NCI-H1436 (cell line): ENCODE data around the gene RCSD1.
A peak's percentile ranks its signal among the peaks of the same experiment; 100 is the strongest.

ENCODE experiments used
- DNase-seq: peaks from one replicate; lab custom pipeline; 2025; lab: John Stamatoyannopoulos, UW

RCSD1 gene

DNA sequence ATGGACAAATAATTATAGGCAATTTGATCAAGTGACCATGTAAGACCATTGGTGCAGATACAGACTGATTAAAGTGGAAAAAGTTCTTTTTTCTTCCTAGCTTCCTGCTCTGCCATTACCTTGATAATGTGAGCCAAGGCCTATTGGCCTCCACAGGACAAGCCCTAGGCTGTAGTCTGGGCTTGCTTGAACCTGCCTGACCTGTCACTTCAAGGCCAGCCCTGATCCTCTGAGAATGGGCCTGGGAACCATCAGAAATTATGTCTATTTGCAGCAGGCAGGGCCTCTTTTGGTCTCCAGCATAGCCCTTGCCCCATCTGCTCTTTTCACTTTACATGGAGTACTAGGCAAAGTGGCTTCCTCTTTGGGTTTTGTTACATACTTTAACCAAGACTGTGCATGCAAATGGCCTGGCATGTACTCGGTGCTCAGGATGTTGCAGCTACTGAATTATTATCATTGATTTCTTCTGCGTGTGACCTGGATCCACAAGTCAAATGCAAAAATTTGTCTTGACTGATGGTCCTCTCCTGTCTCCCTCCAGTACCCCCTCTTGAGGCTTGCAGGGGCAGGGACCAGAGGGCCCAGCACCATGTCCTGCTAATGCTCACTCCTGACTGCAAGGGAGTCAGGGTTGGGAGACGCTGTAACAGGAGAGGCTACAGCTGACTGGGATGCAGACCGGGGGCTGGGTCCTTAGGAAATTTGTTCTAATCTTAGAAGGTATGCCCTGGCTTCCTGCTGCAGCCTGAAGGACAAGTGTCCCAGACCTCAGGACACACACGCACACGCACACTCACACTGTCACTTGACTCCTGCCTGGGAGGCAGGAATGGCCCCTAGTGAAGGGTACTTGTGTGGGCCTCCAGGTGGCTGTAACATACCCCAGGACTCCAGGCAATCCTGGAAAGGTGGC, 39.4 kb downstream of the RCSD1 start:
- no peak for DNase-seq

DNA sequence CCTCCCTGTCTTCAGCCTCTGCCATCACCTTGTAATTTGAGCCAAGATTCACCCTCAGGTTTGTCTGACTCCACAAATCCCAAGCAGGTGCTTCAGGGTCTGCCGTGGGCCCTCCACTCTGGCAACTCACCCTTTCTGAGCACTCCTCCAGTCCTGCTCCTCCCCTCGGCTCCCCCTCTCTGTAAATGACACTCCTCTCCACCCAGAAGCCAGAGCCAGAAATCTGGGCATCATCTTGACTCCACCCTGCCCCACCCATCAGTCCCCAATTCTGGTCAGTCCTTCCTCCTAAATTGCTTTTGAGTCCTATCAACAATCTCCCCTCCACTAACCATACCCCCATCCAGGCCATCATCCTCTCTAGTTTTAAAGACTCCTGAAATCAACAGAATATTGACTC, 40.5 kb downstream of the RCSD1 start:
- DNase-seq, result no peak

DNA sequence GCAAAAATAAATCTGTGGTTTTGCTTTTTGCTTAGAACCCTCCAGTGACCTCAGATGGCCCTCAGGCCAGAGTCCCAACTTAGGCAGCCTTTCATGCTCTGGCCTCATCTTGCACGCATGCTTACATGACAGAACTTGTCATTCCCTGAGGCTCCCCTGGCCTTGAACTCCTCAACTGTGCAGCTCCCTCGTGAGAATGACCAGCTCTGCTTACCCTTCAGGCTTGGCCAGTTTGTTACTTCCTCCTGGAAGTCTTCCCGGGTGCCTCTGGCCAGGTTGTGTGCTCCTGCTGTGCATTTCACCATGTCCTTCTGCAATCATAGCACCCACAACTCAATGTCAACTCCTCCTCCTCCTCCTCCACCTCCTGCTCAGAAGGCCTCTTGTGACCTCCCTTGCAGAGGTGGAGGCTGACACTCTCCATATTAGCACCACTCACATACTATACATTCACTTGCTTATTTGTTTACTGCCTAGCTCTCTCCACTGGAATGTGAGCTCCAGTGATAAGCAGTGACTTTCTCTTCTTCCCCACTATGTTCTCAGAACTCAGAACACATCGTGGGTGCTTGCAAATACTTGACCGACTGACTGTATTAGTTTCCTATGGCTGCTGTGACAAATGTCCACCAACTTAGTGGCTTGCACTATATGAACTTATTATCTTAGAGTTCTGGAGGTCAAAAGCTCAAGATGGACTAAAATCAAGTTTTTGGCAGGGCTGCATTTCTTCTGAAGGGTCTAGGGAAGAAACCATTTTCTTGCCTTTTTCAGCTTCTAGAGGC, 41.9 kb downstream of the RCSD1 start:
- no peak for DNase-seq

DNA sequence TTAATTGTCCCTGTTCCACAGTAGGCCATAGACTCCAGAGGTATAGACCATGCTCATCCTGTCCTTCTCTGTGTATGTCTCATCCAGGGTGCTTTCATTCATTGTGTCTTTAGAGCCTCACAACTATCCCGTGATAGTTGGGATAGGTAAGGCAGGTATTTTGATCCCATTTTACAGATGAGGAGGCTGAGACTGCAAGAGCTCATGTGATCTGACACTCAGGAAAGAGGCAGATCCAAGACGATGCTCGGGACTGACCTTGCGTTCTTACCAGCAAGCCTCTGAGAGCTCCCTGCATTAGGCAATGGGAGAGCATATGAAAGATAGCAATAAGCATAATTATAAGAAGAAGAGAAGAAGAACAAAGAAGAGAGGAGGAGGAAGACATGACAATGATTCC, 42.8 kb downstream of the RCSD1 start:
- DNase-seq, result no peak

DNA sequence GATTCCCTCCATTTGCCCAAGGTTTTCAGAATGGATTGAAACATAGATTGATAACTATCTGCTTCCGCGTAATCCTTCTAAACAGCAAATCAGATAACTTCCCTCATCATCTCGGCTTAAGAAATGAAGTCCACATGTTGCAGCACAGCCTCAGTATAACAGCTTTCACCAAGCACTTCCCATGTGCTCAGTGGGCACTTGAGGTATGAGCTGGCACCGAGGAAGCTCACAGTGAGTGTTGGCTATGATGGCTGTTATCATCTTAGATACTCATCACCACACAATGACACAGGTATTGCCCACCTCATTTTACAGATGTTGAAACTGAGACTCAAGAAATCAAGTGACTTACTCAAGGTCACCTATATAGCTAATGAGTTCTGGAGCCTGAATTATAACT, 43.2 kb downstream of the RCSD1 start:
- DNase-seq, result no peak

DNA sequence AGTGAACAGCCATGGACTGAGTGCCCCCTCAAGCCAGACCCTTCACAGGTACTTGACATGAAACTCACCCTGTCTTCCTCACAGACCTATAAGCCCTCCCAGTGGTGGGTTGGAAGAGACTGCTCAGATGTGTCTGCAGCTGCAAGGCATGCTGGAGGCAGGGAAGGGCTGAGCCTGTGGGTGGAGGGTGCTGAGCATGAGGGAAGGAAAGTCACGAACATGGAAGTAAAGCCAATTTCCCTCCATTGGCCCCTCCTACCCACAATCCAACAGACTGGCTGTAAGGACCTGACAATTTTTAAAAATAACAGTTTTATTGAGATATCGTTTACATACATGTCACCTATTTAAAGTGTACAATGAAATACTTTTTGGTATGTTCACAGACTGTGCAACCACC, 44.1 kb downstream of the RCSD1 start:
- DNase-seq, result no peak

DNA sequence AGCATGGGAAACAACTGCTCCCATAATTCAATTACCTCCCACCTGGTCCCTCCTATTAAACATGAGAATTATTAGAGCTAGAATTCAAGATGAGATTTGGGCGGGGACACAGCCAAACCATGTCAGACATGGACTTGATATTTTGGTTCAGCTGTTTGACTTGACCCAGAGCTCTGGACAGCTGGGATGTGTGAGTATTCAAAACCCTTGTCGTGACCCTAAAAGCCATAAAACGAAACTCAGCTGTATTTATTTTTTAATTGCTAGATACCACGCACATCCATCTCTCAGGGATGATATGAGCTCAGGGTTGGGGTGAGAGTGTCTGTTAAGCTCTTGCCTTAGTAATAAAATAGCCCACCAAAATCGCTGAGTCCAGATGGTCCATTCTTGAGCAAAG, 45.4 kb downstream of the RCSD1 start:
- no peak for DNase-seq

DNA sequence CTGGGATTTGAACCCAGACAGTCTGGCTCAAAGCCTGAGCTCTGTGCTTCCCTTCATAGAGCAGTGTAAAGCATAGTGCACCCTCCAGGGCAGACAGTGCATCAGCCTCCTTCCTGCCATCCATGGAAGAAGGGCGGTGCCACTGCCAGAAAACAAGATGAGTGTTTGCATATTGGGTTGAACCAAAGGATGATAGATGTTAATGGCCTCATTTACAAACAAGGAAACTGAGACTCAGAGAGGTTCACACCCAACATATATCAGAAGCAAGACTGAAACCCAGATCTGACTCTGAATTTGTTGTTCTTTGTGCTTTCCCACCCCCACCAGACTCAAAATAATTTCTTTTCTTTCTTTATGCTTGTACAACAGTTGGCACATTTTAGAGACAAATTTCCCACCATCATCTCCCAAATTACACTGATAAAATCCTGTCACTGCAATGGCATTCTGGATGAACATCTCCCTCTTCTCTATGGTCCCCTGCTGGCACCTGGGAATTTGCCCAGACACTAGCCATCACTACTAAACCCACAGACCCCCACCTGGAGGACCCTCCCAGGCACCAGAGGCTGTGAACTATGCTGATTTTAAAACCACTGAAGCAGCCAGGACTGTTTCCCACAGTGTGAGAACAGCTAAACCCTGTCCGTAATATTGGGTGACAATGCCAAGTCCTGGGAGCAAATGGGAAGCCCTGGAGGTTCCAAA, 46.3 kb downstream of the RCSD1 start:
- no peak for DNase-seq

DNA sequence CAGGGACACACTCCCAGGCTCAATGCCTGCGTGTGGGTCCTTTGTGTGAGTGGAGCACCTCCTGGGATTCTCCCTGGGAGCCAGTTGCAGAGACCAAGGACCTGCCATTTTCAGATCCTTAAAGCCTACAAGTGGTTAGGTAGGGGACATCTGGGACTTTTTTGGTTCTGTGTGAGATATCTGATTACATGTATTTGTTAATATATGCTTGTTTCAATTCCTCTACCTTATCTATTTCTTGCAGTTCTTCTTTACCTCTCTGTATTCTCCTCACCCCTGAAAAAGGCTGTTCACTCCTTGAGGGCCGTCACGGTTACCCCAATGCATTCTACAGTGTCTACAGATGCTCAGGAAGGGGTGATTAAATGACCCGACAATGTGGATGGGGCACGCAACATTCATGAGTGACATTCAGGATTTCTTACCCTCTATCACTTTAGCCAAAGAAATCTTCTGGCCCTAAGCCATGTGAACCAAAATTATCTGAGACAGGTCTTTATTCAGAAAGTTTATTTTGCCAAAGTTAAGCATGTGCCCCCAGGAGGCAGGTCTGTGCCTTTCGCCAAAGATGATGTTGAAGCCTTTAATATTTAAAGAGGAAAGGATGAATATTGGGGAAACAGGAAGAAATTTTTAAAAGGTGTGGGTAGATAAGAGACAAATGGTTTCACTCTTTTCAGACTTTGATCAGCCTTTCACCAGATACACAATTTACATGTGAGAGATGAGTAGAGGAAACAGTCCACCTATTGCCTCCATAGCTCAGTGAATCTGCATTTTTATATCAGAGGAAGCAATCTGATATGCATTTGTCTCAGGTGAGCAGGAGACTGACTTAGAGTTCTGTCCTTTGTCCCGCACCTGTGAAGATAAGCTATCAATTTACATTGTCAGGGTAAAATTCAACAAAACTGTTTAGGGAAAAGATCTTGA, 47.1 kb downstream of the RCSD1 start:
- DNase-seq, result no peak

DNA sequence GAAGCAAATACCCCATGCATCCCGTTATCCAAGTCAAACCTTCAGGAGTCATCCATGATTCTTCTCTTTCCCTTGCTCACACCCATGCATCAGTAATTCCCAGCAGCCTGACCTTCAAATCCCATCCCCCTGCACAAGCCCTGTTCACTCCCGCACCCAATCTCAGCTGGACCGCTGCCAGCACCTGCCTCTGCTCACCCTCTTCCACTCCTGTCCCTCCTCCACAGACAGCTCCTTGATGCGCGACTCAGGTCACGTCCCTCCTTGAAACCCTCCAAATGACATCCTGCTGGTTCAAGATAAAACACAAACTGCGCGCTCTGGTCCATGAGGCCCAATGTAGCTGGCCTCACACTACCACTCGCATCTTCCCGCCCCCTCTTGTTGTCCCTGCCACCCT, 48.4 kb downstream of the RCSD1 start:
- no peak for DNase-seq

DNA sequence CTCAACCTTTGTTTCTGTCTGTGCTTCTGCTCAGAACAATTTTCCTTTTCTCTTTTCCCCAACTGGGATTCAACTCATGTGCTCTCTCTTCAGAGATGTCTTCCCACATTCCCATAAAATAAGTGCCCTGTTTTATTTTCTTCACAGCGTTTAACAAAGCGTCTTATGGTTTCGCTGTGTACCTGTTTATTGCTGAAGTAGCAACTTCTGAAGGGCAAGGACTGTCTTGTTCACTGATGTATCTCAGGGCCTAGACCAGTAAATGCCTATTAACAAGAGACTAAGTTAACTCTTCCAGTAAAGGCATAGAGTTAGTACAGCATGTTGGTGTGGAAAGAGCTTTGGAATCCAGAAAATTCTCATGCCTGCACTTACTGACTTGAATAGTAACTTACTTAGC, 48.8 kb downstream of the RCSD1 start:
- no peak for DNase-seq

DNA sequence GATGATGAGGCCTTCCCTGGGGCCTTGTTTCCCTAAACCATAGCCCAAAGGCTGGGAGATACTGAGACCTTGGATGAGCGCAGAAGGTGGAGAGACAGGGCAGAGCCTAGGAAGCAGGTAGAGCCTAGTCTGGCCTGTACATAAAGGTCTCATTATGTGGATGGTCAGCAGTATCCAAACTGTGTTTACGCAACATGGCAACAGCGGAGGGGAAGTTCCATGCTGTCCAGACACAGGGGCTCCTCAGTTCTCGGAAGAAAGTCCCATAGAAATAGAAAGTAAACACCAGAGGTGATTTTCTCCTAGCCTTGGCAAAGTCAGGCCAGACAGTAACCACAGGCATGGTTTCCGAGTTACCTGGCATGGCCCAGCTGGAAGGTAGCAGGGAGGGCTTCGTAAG, 49.7 kb downstream of the RCSD1 start:
- DNase-seq, result no peak

DNA sequence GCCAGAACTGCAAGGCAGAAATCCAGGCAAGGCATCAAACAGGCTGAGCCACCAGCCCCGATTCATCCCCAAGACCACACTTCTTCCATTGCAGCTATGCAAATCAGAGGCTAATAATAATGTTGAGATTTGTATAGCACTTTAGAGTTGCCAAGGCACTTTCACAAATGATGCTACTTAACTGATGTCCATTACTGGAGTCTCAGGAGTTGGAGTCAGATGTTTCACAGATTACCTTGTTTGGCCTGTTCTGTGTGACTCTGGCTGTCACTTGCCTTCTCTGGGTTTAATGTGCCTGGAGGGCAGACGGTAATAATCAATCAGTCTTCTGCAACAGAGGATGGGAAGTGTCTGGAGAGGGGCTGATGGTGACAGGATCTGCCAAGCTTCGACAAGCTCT, 51.0 kb downstream of the RCSD1 start:
- no peak for DNase-seq

DNA sequence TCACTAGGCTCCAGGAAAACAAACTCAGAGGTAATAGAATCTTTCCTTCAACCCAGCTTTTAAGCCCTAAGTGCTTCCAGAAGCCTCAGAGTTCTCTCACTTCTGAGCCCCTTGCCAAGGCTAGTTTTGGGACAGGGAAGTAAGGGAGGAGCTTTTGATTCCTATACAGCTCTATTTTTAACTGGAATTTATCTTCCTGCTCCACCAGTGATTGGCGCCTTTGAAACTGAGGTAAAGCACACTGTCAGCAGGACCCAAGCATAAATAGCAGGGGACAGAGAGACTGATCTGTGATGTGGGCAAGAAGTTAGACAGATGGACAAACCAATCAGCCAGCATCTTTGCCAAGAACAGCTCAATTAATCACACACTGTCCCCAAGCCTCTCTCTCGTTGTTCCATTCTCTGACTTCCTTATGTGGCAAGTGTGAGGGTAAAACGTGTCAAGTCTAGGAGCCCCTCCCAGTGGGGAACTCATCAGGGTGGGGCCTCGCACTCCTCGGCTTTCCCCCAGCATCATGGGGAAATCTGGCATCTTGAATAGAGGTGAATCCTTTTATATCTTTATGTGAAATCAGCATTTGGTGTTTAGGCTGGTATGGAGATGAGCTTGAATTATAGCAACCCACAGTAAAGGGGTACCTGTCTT, 51.5 kb downstream of the RCSD1 start:
- DNase-seq, result no peak

DNA sequence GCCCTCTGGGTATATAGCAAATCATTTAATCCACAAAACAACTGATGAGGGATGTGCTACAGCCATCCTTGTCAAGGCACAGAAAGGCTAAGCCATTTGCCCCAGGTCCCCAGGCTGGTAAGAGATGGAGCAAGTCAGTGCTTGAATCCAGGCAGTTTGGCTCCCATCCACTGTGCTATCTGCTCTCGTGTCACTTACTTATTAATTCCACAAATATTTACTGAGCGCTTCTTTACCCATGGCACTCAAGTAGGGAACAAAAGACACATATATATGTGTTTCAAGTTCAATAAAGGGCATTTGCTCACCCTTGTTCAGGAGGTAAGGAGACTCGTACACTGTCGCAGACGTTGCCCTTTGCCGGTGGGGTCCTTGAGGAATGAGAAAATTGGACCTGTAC, 53.2 kb downstream of the RCSD1 start:
- DNase-seq, result no peak

DNA sequence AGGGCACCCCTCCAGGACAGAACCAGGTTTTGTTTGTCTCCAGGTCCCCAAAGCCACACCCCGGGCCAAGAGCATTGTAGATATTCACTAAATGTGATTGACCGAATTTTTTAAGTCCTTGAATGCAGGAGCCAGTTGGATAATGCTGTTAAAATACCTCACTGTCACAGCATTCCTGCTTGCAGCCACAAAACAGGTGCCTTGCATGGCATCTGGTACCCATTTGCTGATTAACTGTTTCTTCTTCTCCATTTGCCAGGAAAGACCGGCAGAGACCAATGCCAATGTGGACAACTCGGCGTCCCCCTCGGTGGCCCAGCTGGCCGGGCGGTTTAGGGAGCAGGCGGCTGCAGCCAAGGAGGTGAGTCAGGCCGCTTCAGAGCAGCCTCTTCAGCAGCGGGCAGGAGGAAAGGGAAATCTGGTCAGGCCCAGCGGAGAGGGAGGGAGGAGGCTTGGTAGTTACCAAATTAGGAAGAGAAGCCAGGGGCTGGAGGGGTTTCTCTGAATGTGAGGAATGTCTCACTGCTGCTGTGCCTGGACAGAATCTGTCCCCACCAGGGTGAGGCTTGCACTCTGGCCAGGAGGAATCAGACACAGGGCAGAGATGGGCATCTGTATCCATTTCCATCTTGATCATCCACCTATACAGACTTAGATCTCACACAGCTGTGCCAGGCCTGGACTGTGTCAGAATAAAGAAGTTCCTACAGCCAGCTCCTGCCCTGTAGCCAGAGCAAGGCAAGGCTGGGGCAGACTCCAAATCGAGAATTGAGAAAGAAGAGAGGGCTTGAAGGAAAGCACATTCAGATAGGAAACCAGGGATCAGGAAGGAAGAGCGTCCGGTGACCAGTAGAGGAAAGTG, 53.8 kb downstream of the RCSD1 start:
- DNase-seq, result no peak

DNA sequence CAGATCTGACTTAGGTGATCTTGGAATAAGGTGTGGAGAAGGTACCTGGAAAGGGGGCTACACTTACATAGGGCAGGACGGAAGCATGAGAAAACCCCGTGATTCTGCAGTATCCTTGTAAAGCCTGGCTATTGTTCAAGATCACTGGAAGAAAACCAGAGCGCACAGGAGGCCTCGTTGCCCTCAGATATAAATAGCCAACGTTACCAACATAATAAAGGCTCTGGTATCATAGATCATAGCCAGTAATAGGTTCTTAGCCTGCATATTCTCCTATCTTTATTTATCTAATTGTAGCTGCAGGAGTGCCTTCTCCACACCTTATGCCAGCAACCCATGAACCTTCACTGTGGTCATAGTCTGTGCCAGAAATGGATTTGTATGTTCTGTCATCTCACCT, 55.8 kb downstream of the RCSD1 start:
- no peak for DNase-seq

DNA sequence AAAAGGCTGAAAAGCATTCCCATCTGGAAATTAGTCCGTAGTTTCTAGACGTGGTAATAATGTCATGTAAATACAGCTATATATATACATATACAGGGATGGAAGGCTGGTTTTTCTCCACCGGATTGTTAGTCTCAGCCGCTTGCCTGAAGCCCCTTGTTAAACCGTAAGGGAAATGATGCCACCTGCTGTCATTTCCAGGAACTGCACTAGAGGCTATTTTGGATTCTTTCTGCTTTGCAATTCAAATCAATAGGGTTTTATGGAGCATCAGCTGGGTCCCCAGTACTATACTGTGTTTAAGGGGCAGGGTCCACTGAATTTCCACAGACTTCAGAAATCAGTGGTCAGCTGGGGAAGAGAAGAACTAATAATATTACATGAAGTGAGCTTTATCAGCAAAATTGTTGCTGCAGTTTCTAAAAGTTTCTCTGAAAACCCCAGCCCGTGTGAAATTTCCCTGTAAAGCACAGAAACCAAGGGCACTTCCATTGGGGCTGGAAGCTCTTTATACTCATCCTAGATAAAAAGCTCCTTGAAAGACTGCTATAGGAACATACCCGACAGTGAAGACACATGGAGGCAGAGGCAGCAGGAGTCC, 58.0 kb downstream of the RCSD1 start:
- peak; percentile 77 for DNase-seq

DNA sequence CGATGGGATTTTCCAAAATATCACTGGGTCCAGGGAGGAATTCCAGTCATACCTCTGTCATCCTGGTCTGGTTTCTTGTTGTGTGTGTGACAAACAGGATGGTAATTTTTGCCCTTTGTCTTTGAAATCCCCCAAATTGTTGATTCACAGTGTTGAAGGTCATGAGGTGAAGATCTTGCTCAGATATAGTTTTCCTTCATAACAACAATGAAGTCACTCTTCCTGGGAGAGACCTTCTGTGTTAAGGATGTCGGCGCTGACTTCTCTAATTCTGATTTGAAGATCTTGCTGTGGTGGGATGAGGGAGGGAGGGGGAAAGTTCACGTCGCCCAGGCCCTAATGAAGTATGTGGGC, 59.5 kb downstream of the RCSD1 start:
- DNase-seq, result no peak

DNA sequence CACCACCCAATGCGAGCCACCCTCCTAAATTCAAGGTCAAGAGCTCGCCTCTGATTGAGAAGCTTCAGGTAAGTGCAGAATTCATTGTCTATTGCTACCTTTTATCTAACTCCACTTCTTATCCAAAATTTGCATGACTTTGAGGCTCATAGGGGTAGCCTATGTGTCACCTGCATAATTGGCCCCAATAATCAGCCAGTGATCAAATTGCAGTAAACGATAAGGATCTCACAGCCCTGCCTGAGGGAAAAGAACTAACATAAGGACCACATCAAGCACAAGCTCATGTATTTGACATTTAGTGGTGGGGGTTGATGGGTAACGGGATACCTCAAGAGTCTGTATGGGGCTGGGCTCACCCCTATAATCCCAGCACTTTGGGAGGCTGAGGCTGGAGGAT, 60.0 kb downstream of the RCSD1 start:
- peak; percentile 13 for DNase-seq
